Measurements from ENCODE around the gene PMAIP1.
"Not testable (repeated sequence)": the region's sequence is repeated elsewhere in the genome, so short reads cannot be mapped to it uniquely, and the experiment has no call there.

The PMAIP1 gene

GRCh38 chr18:59899298-59900221 lies at the start of gene PMAIP1:
PMAIP1 (plus strand) TSS chr18:59899996; CDS start chr18:59900178, 182 bp downstream.
- peak; percentile 91 for DNase-seq

GRCh38 chr18:59851784-59852399 lies 47.9 kb upstream of the PMAIP1 start:
- DNase-seq = no peak

GRCh38 chr18:59852548-59852947 lies 47.2 kb upstream of the PMAIP1 start:
- DNase-seq = no peak

- no peak for DNase-seq
These were observed 46.4 kb upstream of the PMAIP1 start for GRCh38 chr18:59853380-59853779.

- not testable (repeated sequence) for DNase-seq
These were observed 45.8 kb upstream of the PMAIP1 start for GRCh38 chr18:59853988-59854387.

GRCh38 chr18:59861009-59861408 lies 38.8 kb upstream of the PMAIP1 start:
- DNase-seq = no peak

GRCh38 chr18:59861963-59862819 lies 37.6 kb upstream of the PMAIP1 start:
- no peak for DNase-seq

- no peak for DNase-seq
These were observed 34.4 kb upstream of the PMAIP1 start for GRCh38 chr18:59865241-59865986.

GRCh38 chr18:59866551-59867269 lies 33.1 kb upstream of the PMAIP1 start:
- no peak for DNase-seq

- DNase-seq = no peak
These were observed 32.3 kb upstream of the PMAIP1 start for GRCh38 chr18:59867337-59868104.

GRCh38 chr18:59870623-59871130 lies 29.1 kb upstream of the PMAIP1 start:
- no peak for DNase-seq

- DNase-seq = no peak
These were observed 28.0 kb upstream of the PMAIP1 start for GRCh38 chr18:59871711-59872362.

- DNase-seq = no peak
These were observed 26.2 kb upstream of the PMAIP1 start for GRCh38 chr18:59873641-59874040.

- no peak for DNase-seq
These were observed 25.6 kb upstream of the PMAIP1 start for GRCh38 chr18:59874166-59874565.

- DNase-seq = no peak
These were observed 23.5 kb upstream of the PMAIP1 start for GRCh38 chr18:59876310-59876626.

GRCh38 chr18:59877361-59877760 lies 22.4 kb upstream of the PMAIP1 start:
- no peak for DNase-seq

GRCh38 chr18:59878644-59879043 lies 21.2 kb upstream of the PMAIP1 start:
- no peak for DNase-seq

- peak; percentile 13 to 34 for DNase-seq
These were observed 17.8 kb upstream of the PMAIP1 start for GRCh38 chr18:59881728-59882656.

- no peak for DNase-seq
These were observed 15.4 kb upstream of the PMAIP1 start for GRCh38 chr18:59884351-59884750.
